Activated naive CD4-positive, alpha-beta T cell treated with Interleukin-2 at 50 U/mL for 16 hours (primary cell): ENCODE results near the gene SAP30BP.

Experiments
- DNase-seq: peaks from one replicate; pipeline ENCODE4 v3.0.0-alpha.2; 2020

The SAP30BP gene

DNA sequence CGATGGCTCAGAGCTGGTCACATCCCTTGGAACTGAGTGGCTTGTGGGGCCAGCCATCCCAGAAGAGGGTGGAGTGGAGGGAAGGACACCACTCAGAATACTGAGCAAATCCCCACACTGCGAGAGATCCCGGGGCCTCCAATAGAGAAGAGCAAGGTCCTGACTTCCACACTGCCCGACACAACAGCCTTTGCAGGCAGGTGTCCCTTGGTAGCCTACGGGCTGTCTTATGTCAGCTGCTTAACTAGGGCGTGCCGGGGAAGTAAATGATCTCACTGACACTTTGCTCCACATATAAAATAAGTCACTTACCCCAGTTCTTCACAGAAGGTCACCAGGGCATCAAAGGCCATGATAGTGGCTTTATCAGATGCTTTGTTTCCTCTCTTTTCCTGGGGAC is 16.3 kb upstream of the SAP30BP start:
- no peak for DNase-seq

DNA sequence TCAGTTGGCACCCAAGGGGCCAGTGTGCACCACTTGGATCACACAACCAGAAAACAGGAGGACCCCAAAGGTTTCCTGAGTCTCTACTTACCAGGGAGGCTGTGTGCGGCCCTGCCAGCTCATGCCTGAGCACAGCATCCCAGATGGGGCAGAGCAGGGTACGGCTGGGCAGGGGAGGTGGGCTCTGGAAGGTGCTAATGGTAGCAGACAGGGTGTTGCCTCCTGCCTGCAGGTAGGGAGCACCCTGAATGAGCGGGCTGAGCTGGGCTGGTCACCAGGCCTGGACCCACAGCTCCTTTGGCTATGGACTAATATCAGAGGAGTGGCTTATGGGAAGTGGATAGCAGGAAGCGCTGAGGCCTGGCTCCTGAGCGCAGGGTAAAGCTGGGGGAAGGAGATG is 14.8 kb upstream of the SAP30BP start:
- DNase-seq: no peak

DNA sequence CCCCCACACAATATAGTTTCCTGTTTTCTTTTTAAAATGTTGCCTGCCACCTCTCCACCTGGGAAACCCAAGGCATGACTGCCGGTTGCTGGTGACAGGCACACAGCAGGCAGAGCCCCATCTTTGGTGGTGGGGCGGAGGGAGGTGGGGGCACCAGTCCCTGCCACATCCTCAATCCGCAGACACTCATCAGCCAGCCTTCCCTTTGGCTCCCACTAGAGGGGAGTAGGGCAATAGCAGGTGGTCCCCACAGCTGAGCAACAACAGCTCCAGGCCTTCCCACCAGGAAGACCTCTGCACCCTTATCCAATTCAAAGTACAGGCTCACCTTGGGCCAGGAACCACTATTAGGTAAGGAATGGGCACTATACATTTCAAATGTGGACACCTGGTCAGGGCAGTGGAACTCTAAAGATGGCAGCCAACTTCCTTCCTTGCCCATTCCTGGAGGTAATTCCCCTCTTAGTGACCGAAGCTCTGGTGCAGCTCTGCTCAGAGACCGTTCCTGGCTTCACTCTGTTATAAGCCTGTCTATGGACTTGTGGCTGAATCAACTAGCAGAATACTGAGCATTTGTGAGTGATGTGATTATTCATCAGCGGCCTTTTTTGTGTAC is 14.1 kb upstream of the SAP30BP start:
- DNase-seq: no peak

DNA sequence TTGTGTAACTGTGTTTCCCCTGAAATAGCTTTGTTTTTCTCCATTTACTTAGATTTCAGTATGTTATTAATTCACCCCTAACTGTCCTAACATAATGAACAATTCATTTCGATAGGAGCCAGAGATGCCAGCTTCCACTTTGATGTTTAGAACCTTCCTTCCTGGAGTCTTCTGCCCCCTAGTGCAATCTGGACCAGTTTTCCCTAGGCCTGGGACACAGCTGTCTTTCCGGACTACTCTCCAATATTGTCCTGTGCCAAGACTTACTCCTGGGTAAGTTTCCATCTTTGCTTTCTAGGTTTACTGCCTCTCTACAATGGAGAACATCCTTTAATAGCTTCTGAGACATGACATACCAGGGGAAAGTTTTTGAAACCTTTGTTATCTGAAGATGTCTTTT is 13.0 kb upstream of the SAP30BP start:
- no peak for DNase-seq

DNA sequence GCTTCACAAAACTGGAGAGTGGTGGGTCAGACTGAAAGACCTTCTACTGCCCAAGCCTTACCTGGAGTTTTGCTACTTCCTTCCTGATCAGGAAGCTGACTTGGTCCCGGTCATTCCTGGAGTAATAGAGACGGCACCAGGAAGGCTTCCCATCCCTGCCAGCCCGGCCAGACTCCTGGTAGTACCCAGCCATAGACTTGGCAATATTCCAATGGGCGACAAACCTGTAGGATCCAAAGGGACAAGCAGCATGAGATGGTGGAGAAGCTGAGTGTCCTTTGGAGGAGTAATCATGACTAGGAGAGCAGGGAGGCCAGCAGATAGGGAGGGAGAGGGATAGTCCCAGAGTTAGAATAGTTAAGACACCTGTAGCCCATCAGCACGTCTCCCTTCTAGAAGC is 8.9 kb upstream of the SAP30BP start:
- no peak for DNase-seq

DNA sequence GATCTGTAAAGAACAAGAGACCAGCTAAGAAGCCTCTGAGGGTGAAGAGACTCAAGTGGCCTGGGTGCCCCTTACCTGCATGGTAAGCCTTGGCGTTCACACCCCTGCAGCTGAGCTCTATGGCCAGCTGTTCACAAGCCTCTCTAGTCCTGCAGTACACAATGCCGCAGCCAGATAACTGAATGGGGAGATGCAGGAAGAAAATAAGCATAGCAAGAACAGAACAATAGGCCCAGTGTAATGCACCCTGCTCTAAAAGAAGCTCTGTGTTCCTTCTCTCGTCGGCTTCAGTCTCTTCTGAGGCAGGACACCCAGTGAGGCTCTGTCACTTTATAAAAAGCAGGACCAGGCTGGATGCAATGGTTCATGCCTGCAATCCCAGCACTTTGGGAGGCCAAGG is 5.6 kb upstream of the SAP30BP start:
- DNase-seq: no peak

DNA sequence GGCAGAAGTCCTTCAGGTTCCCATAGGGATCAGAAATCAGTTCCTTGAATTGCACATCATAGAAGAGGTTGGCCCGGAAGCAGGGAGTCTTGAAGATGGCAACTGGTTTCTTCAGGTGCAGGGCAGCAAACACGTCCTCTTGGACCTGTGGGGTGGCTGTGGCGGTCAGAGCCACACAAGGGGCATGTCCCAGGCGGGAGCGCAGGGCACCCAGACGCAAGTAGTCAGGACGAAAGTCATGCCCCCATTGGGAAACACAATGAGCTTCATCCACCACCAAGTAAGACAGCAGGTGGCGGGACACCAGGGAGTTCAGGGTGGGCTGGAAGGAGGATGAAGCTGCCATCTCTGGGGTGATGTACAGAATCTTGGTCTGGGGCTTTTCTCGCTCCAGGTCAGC is 4.6 kb upstream of the SAP30BP start:
- no peak for DNase-seq

DNA sequence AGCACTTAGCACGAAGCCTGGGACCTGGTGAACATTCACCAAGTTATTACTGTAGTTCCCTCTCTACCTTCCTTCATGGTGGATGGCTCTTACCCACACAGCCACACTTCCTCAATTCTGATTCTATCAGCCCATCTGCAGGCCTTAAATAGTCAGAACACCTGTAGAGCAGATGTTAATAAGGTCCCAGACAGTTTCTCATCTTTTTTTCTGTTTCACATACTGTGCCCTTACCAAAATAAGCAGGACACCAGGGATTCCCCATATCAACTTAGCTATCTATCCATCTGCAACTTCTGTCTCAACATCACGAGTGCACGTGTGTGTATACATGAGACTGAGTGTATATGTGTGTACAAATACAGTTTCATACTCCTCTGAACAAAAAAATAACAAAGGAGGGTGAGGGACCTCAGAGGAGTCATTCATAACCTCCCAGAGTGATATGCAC is 3.0 kb upstream of the SAP30BP start:
- no peak for DNase-seq

DNA sequence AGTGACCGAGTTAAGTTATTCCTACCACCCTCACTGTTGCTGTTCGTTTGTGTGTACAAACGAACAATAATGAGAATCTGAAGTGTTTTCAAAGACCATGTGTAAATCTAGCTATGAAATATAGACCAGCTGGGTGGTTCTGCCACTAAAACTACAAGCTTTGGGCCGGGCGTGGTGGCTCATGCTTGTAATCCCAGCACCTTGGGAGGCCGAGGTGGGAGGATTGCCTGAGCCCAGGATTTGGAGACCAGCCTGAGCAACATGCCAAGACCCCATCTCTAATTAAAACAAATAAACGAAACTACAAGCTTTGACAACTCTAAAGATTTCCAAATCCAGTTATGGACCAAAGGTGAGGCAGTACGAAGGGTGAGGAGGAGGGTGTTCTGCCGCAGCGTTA is 1.2 kb upstream of the SAP30BP start:
- no peak for DNase-seq

DNA sequence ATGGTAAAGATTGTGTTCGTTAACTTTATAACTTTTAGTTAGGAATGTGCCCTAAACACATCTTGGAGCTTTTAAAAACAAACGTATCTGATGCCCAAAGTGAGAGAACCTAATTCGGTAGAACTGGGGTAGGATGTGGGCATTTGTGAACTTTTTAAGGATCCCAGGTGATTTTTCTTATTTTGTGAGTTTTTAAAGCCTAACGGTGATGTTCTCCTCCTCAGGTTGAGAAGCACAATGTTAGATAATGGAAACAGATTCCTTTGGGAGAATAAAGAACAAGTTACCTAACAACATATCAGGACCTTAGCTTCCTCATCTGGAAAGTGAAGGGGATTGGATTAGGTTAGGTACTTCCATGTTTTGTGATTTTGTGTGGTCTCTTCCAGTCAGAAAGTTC is 687 bp downstream of the SAP30BP start:
- DNase-seq: no peak

DNA sequence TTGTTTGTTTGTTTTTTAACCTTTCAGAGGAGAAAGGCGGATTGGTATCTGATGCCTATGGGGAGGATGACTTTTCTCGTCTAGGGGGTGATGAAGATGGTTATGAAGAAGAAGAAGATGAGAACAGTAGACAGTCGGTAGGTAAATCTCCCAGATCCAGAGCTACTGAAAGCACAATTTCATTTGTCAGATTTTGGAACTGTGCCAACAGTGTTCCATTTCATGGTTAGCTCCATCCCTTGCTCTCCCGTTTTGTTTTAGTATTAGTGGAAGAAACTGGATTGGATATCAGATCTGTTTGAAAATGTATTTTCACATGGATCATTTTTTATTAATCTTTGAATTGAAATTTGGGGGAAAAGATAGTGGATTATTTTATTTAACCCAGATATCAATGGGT is 1.4 kb downstream of the SAP30BP start:
- no peak for DNase-seq

DNA sequence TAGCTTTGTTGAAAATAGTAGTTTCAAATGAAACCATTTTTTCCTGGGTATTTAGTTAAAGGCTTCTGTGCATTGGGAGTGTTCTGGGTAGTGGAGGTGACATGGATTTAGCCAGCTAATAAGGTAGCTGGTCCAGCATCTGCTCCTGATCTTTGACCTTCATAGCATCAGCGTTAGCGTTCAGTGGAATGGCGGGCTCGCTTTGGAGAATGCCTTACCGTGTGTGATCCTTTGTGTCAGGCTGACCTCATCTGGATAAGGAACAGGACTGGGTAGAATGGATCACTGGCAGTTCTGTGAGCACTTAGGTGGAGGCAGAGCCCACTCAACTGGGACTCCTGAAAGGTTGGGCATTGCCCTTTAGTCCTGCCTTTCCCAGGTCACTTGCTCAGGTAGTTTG is 3.7 kb downstream of the SAP30BP start:
- DNase-seq: no peak

DNA sequence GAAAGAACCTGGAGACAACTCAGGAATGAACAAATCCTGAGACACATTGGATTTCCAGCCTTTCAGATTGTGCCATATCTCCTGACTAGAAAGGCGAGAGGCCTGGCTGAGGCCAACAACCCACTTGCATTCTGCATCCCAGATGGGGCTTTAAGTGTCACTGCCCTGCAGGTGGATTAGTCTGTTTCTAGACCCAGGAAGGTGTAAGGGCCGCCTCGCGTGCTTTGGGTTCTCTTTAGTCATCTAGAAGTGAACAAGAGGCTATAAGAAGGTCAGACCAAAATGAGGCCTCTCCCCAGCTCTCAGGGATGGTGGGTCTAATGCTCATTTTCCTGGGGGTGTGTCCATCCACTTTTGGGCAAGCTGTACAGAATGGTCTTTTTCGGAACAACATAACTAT is 4.9 kb downstream of the SAP30BP start:
- no peak for DNase-seq

DNA sequence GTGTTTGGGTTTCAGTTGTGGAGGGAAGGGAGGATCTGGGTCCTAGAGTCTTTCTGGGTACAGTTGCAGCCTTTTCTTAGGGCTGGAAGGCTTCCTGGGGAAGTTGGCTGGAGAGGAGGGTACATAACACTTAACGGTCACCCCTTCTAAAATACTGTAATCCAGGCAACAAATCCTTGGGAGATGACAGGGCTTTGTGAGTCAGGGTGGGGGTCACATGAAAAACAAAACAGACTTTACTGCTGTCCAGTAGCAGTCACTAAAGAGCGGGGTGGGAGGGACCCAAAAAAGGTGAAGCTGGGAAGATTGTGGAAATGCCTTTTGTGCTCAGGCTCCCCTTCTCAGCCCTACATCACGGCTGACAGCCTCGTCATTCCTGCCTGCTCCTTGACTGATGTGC is 6.3 kb downstream of the SAP30BP start:
- DNase-seq: no peak

DNA sequence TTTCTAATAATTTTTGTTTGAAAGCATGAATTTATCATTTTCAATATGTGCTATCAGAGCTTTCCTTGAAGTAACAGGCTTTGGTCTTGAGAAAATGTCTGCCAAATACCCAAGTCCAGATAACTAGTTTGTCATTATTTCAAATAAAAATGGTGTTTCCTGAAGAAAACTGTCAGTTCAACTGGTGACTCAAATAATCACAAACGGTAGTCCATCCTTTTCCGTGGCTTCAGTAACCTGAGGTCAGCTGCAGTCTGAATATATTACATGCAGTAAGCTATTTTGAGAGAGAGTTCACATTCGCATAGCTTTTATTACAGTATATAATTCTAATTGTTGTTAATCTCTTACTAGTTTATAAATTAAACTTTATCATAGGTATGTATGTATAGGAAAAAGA is 9.3 kb downstream of the SAP30BP start:
- DNase-seq: no peak

DNA sequence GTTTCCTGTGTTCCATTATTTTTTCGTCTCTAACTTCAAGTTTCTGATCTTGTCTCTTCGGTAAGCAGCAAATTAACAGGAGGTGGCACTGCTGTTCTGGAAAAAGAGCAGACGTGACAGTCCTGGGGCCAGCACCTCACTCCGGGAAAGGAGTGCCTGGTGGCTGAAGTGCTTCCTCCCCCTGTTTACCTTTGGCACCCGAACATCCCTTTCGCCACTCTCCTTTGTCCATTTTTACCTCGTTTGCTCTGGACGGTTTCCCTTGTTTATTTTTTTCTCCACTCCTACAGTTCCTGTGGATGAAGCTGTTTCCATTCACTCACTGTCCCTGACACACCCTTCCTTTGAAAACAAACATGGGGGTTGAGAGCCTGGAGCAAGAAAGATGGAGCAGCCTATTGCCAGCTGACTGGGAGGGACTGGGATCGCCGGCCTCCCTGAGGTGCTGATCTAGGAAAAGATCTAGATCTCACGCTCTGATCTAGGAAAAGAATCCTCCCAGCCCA is 12.6 kb downstream of the SAP30BP start:
- DNase-seq: no peak

DNA sequence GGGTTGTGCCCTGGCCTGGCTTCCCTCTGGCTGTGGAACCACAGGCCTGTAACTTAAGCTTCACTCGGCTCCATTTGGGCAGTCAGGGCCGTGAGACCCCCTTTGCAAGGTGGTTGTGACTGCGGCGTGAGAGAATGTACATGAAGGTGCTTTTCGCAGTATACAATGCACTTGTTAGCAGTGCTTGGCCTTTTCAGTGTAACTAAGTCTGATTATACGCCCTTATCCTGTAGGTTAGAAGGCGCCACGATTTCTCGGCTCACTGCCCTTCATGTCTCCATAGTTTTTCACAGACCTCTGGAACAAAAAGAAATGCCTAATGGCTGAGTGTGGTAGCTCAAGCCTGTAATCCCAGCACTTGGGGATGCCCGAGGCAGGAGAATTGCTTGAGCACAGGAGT is 13.3 kb downstream of the SAP30BP start:
- DNase-seq: no peak

DNA sequence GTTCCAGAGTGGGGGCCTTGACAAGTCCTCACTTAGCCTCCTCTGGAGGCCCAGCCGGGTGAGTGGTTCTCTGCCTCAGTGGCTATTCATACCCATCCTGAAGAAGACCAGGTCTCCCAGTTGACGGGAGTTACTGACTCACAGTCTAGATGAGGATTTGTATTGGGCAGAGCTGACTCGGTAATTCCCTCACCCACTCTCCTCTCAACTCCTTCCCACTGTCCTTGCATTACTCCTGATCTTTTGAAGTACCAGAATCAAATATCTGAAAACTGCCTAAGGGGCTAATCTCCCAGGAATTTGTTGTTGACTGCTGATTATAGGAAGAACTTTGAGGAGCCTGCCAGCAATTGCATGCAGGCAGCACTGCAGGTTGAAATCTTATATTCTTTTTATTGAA is 14.2 kb downstream of the SAP30BP start:
- no peak for DNase-seq

DNA sequence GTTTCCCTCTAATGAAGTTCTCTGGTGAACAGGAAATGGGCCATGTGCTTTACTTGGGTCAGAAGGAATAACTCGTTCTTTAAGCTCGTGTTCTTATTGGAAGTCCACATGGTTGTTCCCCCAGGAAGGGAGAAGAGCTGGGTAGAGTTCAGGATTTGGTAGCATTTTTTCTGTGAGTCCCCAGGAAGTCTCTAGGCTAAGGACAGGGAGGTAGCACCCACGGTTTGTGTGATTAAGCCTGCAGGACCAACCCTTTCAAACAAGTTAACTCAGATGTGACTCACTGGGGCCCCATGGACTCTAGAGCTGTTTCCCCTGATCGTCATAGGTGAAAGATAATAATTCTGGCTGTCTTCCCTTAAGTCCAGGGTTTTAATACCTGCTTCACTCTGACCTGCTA is 16.4 kb downstream of the SAP30BP start:
- DNase-seq: no peak

DNA sequence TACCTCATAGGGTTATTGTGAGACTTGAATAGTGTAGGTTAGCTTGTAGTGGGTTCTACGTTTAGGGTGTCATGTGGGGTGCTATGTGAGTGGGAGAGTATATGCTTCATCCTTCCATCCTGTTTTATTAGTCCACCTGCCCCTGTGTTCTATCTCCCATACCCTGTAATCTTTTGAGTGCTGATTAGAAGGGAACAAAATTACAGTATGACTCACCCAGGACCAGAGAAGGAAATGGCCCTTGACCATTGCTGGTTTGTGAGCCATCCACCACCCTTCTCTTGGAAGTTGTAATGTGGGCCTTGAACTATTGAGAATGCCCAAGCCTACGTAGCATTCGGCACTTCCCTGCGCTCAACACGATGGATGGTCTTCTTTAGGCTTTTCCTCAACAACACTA is 17.1 kb downstream of the SAP30BP start:
- no peak for DNase-seq

DNA sequence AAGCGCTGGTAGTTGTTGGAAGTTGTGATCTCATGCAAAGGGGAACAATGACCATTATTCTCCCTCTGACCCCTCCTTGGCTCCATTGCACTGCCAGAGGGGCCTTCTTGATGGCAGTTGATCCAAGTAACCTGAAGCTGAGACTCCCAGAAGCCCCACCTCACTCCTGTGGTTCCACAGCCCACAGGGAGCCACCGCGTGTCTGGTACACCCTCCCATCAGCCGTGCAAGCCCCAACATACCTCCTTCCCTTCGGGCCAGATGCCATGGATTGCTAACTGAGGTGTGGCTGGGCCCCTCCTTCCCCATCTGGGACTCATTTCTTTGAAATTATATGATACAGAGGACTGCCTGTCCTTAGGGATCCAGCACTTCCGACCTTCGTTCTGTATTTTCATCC is 17.8 kb downstream of the SAP30BP start:
- no peak for DNase-seq

DNA sequence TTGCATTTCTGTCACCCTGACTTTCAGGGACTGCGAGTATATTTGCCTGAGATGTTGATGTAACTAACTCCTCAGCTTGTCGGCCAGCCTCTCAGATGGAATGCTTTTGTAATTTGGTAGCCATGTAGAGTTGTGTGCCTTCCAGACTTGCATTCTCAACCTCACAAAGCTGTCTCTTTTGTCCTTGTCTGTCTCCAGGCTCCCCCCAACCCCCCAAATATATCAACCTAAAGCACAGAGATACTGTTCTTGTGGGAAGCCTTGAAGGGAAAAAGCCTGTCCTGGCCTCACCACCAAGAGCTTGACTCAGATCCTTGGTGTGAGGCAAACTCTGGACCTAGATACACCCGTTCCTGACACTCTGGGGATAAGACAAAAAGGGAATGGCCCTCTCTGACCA is 18.4 kb downstream of the SAP30BP start:
- no peak for DNase-seq

DNA sequence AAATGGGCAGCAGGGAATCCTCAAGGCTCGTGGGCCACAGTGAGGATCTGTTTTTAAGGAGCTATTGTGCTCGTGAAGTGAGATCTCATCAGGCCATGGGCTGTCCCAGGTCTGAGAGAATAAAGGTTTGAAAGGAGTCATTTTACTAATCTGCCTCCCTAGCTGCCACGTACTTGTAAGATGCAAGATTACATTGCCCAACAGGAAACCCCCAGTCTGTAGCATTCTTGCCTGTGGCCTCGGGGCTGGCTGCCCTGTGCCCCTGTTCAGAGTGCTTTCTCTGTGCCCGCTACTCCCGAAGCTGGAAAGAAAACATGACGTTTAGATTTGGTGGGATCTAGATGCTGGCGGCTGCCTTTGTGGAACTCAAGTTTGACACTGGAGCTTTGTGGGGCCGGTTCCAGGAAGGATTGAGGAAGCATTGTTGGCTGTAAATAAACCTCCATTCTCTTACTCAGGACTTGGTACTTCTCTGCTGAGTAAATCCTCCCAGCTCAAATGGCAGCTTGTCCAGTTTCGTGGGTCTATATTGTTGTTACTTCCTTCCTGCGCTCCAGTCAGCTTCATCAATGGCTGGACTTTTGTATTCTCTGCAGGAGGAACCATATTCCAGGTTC is 21.2 kb downstream of the SAP30BP start:
- no peak for DNase-seq

DNA sequence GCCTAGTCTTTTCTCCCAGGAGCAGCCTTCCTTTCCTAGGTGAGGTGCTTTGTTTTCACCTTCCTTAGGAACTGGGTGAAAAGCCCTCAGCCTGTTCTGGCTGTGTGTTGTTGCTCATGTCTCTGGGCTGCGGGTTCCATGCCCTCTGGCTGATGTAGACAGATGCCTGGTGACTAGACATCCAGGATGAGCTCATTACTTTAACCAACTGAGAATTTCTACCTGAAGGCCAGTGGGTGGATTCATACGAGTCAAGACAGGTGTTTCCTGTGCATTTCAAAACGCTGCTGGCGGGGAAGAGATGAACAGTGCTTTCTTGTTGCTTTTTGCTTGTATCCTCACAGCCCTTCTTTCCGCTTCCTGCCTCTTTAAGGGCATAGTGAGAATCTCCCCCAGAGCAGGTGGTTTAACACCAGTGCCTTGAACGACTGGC is 22.3 kb downstream of the SAP30BP start:
- no peak for DNase-seq

DNA sequence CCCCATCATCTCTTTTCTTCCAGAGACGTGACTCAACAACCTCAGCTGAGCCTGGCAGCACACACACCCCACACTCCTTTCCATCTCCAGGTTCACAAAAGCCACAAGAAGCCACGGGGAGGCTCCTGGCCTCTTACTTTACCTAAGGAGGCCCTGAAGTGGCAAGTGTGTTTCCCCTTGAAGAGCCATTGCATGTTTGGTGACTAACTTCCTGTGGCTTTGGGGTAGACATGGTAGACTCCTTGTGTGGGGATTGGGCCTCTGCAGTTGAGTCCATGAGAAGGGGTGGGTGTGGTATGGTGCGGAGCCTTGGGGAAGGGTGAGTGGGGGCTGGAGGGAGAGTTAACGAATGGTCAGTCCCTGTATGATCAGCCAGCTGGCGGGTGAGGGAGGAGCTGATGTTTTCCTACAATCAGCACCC is 24.2 kb downstream of the SAP30BP start:
- no peak for DNase-seq
